Osteocyte (in vitro differentiated cells): Measurements from ENCODE around the gene EGFL8. TPM values are rescaled to one million over a fixed set of nuclear protein-coding genes. Genes with fewer than 3 reads are reported as not detected.

Source experiments
- DNase-seq: peaks from one replicate; pipeline ENCODE4 v3.0.0; 2021; ENCODE audit warnings: mixed read lengths; ENCODE audit not compliant: unreplicated experiment; ENCODE audit errors: extremely low spot score
- H3K27ac Mint-ChIP-seq: one replicate; pipeline ENCODE4 v1.8.0; 2021; ENCODE audit warnings: mild to moderate bottlenecking, mixed read lengths; ENCODE audit not compliant: unreplicated experiment
- H3K27me3 Mint-ChIP-seq: one replicate; pipeline ENCODE4 v1.8.0; 2021; ENCODE audit warnings: mixed read lengths; ENCODE audit not compliant: unreplicated experiment
- H3K36me3 Mint-ChIP-seq: one replicate; pipeline ENCODE4 v1.8.0; 2021; ENCODE audit warnings: mixed read lengths; ENCODE audit not compliant: unreplicated experiment
- H3K4me1 Mint-ChIP-seq: one replicate; pipeline ENCODE4 v1.8.0; 2021; ENCODE audit warnings: mixed read lengths; ENCODE audit not compliant: unreplicated experiment
- H3K4me3 Mint-ChIP-seq: one replicate; pipeline ENCODE4 v1.8.0; 2021; ENCODE audit warnings: mild to moderate bottlenecking, moderate library complexity, mixed read lengths; ENCODE audit not compliant: unreplicated experiment
- H3K9me3 Mint-ChIP-seq: one replicate; pipeline ENCODE4 v1.8.0; 2021; ENCODE audit warnings: mixed read lengths; ENCODE audit not compliant: unreplicated experiment
- CTCF ChIP-seq: fragments of 200-600 bp; sonication (generic); IDR thresholded peaks from 2 replicates; pipeline ENCODE4 v1.5.0; 2021; ENCODE audit warnings: antibody characterized with exemption, mild to moderate bottlenecking, moderate library complexity
- total RNA-seq: library from RNA; stranded (reverse); gene quantifications from 2 replicates; pipeline ENCODE4 v1.2.1, GENCODE V29; 2021

EGFL8 gene
- total RNA-seq, 1 donor from 2014 or later, result 22.8 TPM

GRCh38 chr6:32194388-32194787, 30.0 kb downstream of the EGFL8 start:
- Mint-ChIP-seq H3K36me3 (no peaks in the 10 kb centered on the region), H3K27ac (peak overlapping the region; percentile 98), H3K4me3 (no peak overlapping the region), H3K27me3 (no peaks in the 10 kb centered on the region), H3K4me1 (peaks cover 43% of the 10 kb centered on the region), H3K9me3 (no peaks in the 10 kb centered on the region)
- no peak for DNase-seq
- no peak for TF ChIP-seq CTCF

GRCh38 chr6:32194825-32195651, 30.6 kb downstream of the EGFL8 start:
- H3K27me3 Mint-ChIP-seq, result no peaks in the 10 kb centered on the region
- H3K9me3 Mint-ChIP-seq, result no peaks in the 10 kb centered on the region
- peak overlapping the region; percentile 98 for H3K27ac Mint-ChIP-seq
- DNase-seq, result no peak
- peak overlapping the region; percentile 77 for H3K4me3 Mint-ChIP-seq
- H3K36me3 Mint-ChIP-seq, result no peaks in the 10 kb centered on the region
- peak; percentile 64 for TF ChIP-seq CTCF
- peaks cover 43% of the 10 kb centered on the region for H3K4me1 Mint-ChIP-seq

- H3K4me3 Mint-ChIP-seq, result peak overlapping the region; percentile 96
- TF ChIP-seq CTCF, result peak; percentile 31
- peak overlapping the region; percentile 100 for H3K27ac Mint-ChIP-seq
- H3K27me3 Mint-ChIP-seq, result no peaks in the 10 kb centered on the region
- peak; percentile 100 for DNase-seq
- H3K4me1 Mint-ChIP-seq, result peaks cover 38% of the 10 kb centered on the region
- H3K9me3 Mint-ChIP-seq, result no peaks in the 10 kb centered on the region
- no peaks in the 10 kb centered on the region for H3K36me3 Mint-ChIP-seq
These were observed 31.2 kb downstream of the EGFL8 start for GRCh38 chr6:32195652-32195901.

GRCh38 chr6:32195902-32196681, 31.7 kb downstream of the EGFL8 start:
- peak overlapping the region; percentile 96 for H3K4me3 Mint-ChIP-seq
- no peaks in the 10 kb centered on the region for H3K36me3 Mint-ChIP-seq
- no peaks in the 10 kb centered on the region for H3K27me3 Mint-ChIP-seq
- peak overlapping the region; percentile 100 for H3K27ac Mint-ChIP-seq
- TF ChIP-seq CTCF, result no peak
- peaks cover 35% of the 10 kb centered on the region for H3K4me1 Mint-ChIP-seq
- H3K9me3 Mint-ChIP-seq, result no peaks in the 10 kb centered on the region
- DNase-seq, result peak; percentile 92
